Epithelial cell of prostate (primary cell): Measurements from ENCODE around the gene SLC4A1AP.

Experiments
- DNase-seq: peaks from one replicate; pipeline ENCODE4 v3.0.0-alpha.2; 2011; ENCODE audit warnings: low read depth, low spot score
- H3K27ac ChIP-seq: fragments of 450-650 bp; 2 replicates; pipeline ENCODE4 v1.5.1; 2017; ENCODE audit warnings: mild to moderate bottlenecking

SLC4A1AP gene

DNA sequence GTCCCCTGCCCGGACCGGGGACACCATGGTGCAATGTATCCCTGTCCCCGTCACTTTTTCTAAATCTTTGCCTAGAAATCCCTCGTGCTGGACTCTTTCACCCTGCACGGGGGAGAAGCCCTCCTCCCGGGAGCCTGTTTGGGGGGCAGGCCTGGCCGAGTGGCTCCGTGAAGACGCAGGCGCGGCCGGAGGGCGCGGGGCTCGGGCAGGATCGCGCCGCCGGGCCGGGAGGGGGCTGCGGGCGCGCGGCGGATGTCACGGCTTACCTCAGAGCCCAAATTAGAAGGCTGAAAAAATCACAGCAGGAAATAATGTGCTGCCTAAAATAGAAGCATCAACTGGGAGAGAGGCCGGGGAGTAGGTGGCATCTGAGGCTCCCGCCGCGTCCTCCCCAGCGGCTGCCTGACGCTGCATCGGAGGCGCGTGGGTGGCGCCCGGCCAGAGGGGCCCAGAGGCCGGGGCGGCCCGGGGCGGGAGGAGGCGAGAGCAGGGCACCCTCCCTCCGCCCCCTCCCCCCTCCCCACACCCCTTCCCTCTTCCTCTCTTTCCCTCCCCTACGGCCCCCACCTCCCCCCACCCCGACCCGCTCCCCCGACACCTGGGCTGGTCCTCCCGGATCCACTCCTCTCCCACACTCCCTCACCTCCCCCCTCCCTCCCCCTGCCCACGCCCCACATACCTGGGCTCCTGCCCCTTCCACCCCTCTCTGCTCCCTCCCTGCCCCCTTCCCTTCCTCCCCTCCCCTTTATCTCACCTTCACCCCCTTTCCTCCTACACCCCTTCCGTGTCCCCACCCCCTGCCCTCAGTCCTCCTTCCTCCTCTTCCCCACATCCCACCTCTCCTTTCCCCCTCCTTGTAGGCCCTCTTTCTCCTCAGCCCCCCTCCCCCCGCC lies 51.9 kb downstream of the SLC4A1AP start:
- H3K27ac ChIP-seq = no peak overlapping the region
- DNase-seq = no peak

DNA sequence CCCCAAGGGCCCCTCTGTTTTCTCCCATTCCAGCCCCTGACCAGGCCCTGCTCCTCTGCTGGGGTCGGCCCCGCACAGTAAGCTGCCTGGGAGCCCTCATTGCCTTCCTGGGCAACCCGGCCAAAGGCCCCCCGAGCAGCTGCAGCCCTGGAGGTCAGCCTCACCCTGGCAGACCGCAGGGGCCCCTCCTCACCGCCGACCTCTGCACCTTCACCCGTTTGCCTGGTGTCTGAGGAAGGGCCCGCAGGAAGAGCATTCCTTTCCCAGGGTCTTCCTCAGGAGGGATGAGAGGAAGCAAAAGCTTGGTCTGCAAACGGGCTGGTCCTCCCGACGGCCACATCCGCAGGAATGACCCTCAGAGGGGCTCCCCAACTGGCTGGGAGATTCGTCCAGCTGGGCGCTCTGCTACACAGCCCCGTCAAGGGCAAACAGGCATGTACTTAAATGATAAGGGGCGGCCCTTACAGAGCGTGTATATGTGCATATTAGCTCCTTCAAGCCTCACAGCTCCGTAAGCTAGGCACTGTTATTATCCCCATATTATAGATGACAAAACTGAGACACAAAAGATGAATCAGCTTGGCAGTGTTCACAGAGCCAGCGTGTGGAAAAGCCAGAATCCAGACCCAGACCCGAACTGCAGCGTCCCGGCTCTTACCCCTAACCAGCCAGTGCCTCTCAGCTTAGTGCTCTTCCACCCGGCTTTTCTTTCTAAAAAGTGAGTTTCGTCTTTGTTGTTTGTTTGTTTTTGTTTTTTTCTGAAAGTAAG lies 52.8 kb downstream of the SLC4A1AP start:
- peak overlapping the region; percentile 25 for H3K27ac ChIP-seq
- DNase-seq = no peak

DNA sequence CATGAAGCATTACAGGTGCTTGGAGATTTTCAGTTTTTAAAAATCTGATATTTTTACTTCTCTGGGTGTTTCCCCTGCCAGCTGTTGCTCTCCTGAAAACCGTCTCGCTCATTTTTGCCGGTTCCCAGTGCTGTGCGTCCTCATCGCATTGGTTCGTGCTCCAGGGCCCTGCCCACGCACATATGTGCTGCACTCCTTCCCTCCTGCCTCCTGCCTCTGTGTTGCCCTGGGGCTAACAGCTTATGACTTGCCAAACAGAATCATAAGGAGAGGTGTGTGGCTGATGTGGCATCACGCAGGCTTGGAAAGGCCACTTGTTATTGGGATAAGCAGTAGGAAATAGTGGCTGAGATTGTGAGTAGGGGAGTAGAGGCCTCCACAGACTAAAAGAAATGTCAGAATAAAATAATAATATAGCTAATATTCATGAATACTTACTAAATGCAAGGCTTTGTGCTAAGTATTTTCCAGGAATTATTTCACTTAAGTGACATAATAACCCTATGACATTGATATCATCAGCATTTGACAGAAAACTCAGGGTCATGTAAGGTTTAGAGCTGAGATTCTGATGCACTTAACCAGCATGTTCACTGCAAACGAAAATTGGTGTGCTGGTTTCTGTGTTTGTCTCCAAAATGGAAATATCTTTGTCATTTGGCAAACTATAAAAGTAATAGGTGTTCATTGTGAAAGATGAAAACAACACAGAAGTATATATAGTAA lies 53.5 kb downstream of the SLC4A1AP start:
- DNase-seq = peak; percentile 56
- peak overlapping the region; percentile 25 for H3K27ac ChIP-seq

DNA sequence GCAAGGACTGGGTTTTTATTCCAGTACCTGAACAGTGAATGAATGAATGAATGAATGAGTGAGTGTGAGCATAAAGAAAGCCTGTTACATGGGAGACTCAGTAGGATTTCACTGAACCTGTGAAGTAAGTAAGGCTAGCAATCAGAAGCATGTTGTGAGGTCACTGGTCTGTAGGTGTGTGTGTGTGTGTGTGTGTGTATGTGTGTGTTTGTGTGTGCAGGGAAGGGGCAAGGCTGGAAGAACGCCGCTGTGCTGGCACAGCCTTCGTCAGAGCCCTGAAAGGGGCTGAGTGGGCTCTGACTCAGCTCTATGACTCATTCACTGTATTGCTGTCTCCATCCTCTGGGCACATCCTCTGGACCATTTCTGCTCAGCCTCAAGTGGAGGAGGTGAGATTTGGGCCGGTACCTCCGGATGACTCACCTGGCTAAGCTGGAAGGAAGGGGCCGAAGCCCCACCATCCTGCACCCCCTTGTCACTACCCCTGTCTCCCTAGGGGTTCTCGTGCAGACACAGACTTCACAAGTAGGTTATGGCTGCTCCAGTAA lies 56.4 kb downstream of the SLC4A1AP start:
- peak; percentile 92 for DNase-seq
- H3K27ac ChIP-seq = peak overlapping the region; percentile 18

DNA sequence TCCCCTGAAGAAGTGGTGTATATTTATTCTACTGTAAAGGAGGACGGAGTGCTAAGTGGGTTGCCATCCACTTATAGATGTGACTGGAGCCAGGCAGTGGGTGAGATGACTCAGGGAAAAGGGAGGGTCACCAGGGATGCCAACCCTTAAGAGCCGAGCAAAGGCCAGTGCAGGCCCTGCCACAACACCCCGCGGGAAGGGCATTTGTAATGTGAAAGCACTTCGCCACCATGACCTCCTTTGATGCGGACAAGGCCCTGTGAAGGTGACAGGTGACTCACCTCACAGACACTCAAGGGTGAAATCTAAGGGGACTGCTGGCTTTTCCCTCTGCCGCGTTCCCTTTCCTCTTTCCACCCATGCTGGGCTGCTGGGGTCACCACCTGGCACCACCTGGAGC lies 57.6 kb downstream of the SLC4A1AP start:
- no peak overlapping the region for H3K27ac ChIP-seq
- no peak for DNase-seq

DNA sequence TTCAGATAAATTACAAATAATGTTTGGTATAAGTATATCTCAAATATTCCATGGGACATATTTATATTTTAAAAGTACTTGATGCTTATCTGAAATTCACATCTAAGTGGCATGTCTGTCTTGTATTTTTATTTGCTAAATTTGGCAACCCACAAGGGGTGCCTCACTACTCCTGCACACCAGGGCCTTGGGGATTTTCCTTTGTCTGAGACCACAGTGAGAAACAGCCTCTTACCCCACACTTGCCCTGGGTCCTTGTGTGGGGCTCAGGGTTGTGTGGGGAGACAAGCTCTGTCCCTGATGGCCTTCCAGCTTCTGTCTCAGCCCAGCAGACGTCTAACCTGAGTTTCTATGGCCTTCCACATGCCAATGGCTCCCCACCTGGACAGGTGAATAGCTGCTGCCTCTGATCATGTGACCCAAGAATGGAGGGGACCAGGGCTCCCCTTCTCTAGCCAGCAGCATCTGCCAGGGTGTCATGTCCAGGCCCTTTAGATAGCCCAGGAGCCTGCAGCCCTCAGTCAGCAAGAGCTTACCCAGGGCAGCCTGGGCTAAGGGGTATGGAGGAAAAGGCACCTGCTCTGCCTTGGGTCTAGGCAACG lies 58.3 kb downstream of the SLC4A1AP start:
- DNase-seq = no peak
- H3K27ac ChIP-seq = no peak overlapping the region

DNA sequence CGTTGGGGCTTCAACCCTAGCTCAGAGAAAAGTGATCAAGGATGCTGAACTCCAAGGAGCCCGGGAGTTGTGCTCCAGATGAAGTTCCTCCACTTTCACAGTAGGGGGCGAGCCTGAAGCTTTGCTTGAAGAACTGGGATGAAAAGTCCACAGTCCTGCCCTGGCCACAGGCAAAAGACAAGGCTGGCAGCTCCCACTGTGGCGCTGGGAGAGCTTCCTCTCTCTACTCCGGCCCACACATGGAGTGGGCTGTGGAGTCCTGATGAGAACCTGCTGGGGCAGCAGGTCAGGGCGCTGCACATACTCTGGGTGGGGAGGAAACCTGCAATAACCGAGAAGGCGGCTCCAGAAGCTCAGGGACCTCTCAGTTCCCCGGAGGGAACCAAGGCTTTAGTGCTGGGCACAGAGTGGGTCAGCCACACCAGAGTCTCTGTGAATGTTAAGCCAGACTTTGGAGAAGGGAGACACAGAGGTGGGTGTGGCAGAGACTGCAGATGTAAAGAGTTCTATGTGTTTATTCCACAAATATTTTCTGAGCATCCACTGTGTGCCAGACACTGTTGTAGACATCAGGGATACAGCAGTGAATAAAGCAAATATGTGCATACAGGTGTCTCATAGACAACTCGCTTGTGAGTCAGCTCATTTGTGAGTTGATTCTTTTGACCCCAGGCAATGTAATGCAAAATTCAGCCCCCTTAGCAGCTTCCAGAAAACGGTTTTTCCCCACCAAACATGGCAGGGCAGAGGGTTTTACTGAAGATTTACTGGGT lies 59.9 kb downstream of the SLC4A1AP start:
- H3K27ac ChIP-seq = peak overlapping the region; percentile 16
- DNase-seq = no peak

DNA sequence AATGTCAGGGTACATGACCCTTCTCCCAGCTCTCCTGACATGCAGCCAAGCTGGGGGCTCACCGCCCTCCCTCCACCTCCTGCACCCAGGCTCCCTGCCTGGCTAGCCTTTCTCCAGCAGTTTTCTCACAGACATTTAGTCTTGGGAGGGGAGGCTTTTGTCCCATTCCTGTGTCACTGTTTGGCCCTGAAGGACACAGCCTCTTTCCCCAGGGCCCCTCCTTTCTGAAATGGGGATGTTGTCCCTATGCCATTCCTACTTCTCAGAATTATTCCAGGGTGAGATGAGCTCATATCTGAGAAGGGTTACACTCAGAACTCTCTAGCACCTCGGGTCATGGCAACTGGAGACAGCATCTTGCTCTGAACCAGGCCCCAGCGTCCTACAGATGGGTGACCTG lies 60.5 kb downstream of the SLC4A1AP start:
- no peak overlapping the region for H3K27ac ChIP-seq
- DNase-seq = no peak

DNA sequence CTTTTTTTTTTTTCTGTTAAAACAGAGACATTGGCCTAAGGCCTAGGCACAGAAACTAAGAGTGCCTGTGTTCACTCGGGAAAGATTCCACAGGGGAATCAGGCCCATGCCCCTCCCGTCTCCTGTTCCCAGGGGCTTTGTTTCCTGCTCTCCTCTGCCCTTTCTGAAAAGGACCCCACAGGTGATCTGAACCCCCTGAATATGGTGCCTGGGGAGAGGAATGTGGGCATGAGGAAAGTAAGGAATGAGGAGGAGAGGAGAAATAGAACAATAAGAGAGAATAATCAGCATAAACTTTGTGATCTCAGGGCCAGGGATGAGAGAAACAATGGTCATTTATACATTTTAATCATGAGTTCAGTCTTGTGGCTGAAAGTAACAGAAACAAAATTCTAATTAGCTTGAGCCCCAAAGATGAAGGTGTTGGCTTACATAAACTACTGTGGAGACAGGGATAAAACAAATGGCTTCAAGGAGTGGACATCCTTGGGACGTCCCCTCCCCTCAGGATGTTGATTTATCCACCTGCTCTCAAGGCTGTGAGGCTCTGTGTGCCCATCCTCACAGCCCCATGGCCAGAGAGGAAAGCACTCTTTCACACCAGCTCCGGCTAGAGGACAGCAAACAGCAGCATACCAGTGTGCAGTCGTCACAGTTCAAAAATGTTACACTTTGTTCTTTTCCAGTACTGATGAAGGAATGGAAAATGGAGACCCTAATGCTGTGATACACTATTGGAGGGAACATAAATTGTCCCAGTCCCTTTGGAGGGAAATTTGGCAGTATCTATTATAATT lies 61.4 kb downstream of the SLC4A1AP start:
- no peak for DNase-seq
- H3K27ac ChIP-seq = no peak overlapping the region

DNA sequence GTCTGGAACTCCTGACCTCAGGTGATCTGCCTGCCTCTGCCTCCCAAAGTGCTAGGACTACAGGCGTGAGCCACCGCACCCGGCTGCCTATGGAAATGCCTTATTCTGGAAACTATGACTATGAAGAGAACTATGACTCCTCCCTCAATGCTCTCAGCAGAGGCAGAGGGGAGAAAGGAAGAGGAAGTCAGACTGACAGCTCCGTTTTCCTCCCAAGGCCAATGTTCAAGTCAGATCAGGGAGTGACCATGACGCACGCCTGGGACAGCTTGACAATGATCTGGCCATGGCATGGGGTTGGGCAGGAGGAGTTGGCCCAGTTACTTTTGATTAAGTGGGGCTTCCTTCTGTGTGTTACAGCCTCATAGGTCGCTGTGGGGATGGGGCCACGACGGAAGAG lies 63.6 kb downstream of the SLC4A1AP start:
- DNase-seq = no peak
- no peak overlapping the region for H3K27ac ChIP-seq

DNA sequence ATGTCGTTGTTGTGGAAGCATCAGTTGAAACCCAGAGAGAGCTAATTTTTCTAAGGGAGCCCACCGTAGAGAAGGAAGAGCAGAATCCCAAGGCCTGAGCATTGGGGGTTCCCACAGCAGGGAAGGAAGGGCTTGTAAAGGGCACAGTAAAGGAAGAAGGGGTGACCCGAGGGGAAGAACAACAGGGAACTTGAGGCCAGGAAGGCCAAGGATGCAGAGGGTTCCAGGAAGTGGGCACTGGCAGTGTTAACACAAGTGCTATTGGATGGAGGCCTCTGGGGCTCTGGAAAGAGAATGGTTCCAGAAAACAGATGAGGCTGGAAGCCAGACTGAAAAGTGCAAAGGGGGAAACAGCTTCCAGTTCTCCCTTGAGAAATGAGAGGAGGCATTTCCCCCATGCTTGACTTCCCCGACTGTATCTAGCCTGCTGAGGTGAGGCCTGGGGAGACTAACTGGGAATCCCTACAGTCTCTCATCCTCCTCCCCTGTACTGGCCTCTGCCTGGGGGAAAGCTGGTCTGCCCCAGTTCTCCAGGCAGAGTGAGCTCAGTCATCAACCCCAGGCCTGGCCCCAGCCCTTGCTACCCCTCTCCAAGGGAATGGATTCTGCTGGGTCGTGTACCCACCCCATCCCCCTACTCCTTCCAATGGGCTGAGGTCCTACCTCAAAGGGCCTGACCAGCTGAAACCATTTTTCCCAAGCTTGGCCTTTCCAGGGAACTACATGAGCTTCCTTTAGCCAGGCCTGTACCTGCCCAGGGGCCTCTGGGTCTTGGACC lies 64.6 kb downstream of the SLC4A1AP start:
- no peak for DNase-seq

DNA sequence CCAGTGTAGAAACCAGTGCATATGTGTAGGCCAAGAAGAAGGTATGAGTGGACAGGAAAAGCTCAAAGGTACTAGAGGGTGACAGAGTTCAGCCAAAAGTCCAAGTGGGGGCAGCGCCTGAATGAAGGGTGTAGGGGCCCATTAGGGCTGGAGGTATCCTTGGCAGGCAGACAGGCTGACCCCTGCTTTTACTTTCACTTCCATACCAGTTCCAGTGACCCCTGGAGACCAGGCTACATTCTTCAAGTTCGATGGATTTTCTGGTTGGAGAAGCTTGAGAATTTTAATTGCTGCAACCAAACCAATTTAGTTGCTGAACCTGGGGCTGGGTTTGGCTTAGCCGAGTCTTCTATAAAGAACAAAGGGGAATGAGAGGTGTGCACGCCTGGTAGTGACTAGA lies 65.5 kb downstream of the SLC4A1AP start:
- DNase-seq = no peak
- H3K27ac ChIP-seq = no peak overlapping the region

More for the DNA sequence above, 64.6 kb downstream of the SLC4A1AP start:
- H3K27ac ChIP-seq = no peak overlapping the region

DNA sequence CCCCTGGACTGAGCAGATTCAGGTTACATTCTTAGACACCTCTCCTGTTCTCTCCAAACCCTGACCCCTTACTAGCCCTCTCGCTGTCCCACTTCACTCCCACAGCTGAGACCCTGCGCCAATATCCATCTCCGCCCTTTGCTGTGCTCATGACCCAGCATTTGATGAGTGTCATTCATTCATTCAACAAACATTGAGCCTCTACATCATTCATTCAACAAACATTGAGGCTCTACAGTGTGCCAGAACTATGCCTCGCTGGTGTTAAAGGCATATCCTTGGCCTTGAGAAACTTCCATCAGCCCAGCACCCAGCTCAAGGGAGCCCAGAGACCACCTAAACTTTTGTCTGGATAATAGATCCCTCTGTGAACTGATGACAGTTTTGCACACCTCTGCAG lies 65.9 kb downstream of the SLC4A1AP start:
- no peak overlapping the region for H3K27ac ChIP-seq
- no peak for DNase-seq

DNA sequence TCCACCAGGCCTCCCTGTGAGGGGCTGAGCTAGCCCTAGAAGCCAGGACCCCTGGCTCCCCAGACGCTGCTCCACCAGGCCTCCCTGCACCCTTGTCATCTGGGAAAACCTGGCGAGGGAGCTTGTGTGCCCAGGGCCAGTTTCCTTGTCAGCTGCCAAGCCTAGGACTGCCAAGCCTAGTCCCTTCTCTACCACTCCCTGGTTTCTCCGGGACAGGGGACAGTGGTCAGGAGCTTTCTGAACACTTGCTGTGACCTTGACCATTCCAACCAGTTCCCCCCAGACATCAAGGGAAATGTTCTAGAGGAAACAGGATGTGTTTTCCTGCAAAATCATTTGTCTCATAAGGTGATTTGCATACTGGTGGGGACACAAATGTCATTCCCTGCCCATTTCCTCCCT lies 66.6 kb downstream of the SLC4A1AP start:
- no peak for DNase-seq
- H3K27ac ChIP-seq = no peak overlapping the region

DNA sequence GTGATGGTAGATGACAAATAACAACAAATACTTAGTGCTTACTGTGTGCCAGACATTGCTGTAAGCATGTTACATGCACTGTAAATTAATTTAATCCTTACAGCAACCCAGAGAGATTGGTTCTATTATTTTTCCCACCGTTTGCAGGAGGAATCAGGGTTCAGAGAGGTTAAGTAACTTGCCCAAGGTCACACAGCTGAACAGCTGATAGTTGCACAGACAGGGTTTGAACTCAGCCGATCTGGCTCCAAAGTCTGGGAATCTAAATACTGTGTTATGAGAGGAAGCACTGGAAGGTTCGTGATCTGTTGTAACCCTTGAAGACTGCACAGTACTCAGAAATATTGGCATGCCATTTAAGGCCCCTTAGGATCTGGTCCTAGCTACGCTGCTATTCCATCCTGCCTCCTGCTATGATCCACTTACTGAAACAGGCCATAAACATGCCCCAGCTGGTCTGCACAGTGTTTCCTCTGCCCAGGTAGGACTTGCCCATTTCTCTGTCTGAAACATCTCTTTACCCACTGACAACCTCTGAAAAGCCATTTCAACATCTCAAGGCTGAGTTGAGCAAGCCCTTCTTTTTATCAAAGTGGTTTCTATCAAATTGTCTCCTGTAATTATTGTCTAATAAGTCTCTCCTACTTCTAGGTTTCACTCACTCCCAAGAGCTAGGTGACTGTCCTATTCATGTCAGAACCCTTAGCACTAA lies 67.4 kb downstream of the SLC4A1AP start:
- DNase-seq = peak; percentile 60
- H3K27ac ChIP-seq = peak overlapping the region; percentile 39

DNA sequence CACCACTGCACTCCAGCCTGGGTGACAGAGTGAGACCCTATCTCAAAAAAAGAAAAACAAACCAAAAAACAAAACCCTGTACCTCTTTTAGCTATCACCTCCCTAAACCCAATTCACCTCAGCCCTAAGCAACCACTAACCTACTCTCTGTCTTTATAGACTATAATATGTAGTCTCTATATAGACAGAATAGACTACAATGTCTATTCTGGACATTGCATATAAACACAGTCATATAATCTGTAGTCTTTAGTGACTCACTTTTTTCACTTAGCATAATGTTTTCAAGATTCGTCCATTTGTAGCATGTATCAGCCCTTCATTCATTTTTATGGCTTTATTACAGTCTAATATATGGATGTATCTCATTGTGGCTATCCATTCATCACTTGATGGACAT lies 70.6 kb downstream of the SLC4A1AP start:
- DNase-seq = no peak
- no peak overlapping the region for H3K27ac ChIP-seq

DNA sequence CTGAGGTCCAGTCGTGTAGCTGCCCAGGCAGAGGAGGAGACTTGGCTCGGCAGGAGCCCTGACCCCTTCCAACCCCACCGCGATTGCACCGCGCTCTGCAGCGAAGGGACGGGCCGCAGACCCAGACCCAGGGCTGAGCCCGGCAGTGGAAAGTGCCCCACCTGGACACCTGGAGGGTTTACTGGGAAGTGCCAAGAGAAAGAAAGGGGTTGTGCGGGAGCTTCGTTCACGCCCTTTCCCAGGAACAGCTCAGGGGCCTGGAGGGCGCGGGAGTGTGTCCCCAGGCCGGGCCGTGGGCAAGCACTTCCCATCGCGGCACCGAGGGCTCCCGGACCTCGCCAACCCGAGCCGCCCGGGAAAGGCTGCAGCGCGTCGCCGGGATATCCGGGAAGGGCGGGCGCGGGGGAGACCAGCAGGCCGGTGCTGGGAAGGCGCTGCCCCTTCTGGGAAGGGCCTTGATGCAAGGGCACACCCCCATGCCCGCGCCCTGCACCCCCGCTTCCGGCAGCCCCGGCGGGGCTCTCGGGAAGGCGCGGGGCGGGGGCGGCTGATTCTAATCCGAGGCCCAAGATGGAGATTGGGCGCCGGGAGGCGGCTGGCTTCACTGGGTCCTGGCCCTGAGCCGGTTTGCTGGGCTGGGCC lies 71.7 kb downstream of the SLC4A1AP start:
- DNase-seq = no peak
- peak overlapping the region; percentile 64 for H3K27ac ChIP-seq
